KMS-11 (cell line): ENCODE data around the gene MYNN.
A peak's percentile ranks its signal among the peaks of the same experiment; 100 is the strongest.

ENCODE experiments used
- H2AFZ ChIP-seq: fragments of 200-600 bp; sonication (generic); 2 replicates; pipeline ENCODE4 v1.6.1; 2016; ENCODE audit warnings: antibody characterized with exemption, mixed run types, low read depth
- H3K27ac ChIP-seq: fragments of 200-600 bp; sonication (generic); 2 replicates; pipeline ENCODE4 v1.6.1; 2016; ENCODE audit warnings: mild to moderate bottlenecking, mixed run types
- H3K27me3 ChIP-seq: fragments of 200-600 bp; sonication (generic); 2 replicates; pipeline ENCODE4 v1.6.1; 2017; ENCODE audit warnings: mild to moderate bottlenecking, low read depth, mixed run types, moderate library complexity; ENCODE audit not compliant: insufficient read depth
- H3K36me3 ChIP-seq: fragments of 200-600 bp; sonication (generic); 2 replicates; pipeline ENCODE4 v1.6.1; 2017; ENCODE audit warnings: mild to moderate bottlenecking, mixed run types; ENCODE audit not compliant: insufficient read depth
- H3K4me1 ChIP-seq: fragments of 200-600 bp; sonication (generic); 2 replicates; pipeline ENCODE4 v1.6.1; 2016; ENCODE audit warnings: mild to moderate bottlenecking, low read depth, mixed run types; ENCODE audit not compliant: poor library complexity, severe bottlenecking
- H3K4me2 ChIP-seq: fragments of 200-600 bp; sonication (generic); 2 replicates; pipeline ENCODE4 v1.7.0; 2016; ENCODE audit warnings: mild to moderate bottlenecking, mixed run types
- H3K4me3 ChIP-seq: fragments of 200-600 bp; sonication (generic); IDR thresholded peaks from 2 replicates; pipeline ENCODE4 v1.6.1; 2017; ENCODE audit warnings: low read depth, low read length, mixed read lengths; ENCODE audit not compliant: insufficient read depth
- H3K79me2 ChIP-seq: fragments of 200-600 bp; sonication (generic); 2 replicates; pipeline ENCODE4 v1.6.1; 2016; ENCODE audit warnings: low read depth, mixed run types; ENCODE audit not compliant: insufficient read depth
- H3K9ac ChIP-seq: fragments of 200-600 bp; sonication (generic); 2 replicates; pipeline ENCODE4 v1.6.1; 2016; ENCODE audit warnings: mild to moderate bottlenecking, mixed run types
- H4K20me1 ChIP-seq: fragments of 200-600 bp; sonication (generic); 2 replicates; pipeline ENCODE4 v1.6.1; 2016; ENCODE audit warnings: mild to moderate bottlenecking, mixed run types; ENCODE audit not compliant: insufficient read depth
- CTCF ChIP-seq: fragments of 200-600 bp; sonication (generic); conservative IDR thresholded peaks from 2 replicates; pipeline ENCODE4 v1.6.1; 2017; ENCODE audit warnings: low read depth, mild to moderate bottlenecking, antibody characterized with exemption, low read length, moderate library complexity, mixed read lengths

MYNN gene

DNA sequence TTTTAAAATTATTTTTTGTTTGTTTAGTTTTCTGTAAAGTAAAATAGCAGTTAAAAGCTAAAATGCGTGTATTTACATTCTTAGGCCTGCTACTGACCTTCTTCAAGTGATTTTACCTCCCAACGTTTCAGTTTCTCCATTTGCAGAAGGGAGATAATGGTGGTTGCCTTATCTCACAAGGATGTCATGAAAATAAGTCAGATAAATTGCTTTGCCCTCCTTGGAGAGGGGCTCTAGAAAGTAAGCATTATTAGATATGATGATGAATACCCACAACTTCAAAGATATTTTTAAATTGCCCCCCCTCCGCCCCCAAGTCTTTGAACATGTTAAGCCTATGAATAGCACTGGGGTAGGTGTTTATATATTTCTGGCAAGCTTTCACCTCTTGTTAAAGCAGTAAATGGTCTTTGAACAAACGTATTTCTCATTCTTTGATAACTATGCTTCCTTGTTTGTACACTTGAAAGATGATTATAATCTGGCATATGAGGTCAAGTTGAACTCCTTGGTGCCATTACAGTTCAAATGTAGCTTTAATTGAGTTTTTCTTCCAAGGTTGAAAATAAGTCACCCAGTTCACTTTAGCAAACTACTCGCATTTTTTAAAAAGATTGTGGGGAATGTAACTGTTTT is 14.7 kb upstream of the MYNN start:
- TF ChIP-seq CTCF = no peak

DNA sequence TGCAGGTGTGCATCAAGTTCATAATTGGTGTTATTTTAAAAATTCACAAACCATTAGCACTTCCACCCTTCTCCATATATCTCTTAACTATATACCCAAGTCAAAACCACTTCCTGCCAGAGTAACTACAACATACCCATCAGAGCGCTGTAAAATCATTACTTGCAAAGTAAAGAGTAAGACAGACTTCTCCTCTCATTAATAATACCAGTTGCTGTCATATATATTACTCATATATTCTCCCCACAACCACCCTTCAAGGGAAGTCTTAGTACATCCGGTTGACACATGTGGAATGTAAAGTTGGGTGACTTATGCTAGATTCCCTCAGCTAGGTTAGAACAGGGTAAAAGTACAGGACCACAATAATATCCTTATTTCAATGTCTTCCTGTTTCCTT is 13.9 kb upstream of the MYNN start:
- no peak overlapping the region for H3K4me2 ChIP-seq
- H3K9ac ChIP-seq = no peak overlapping the region
- H2AFZ ChIP-seq = no peak overlapping the region
- no peak for TF ChIP-seq CTCF
- H3K27ac ChIP-seq = no peak overlapping the region
- no peak overlapping the region for H3K4me3 ChIP-seq
- H3K36me3 ChIP-seq = no peaks in the 10 kb centered on the region
- no peaks in the 10 kb centered on the region for H3K27me3 ChIP-seq
- H3K4me1 ChIP-seq = peaks cover 6% of the 10 kb centered on the region
- no peaks in the 10 kb centered on the region for H4K20me1 ChIP-seq
- no peaks in the 10 kb centered on the region for H3K79me2 ChIP-seq

More for the DNA sequence above, 14.7 kb upstream of the MYNN start:
- Histone ChIP-seq H3K4me3 (no peak overlapping the region), H2AFZ (no peak overlapping the region), H3K36me3 (no peaks in the 10 kb centered on the region), H4K20me1 (no peaks in the 10 kb centered on the region), H3K79me2 (no peaks in the 10 kb centered on the region), H3K27ac (no peak overlapping the region), H3K4me2 (no peak overlapping the region), H3K27me3 (no peaks in the 10 kb centered on the region), H3K4me1 (peaks cover 6% of the 10 kb centered on the region), H3K9ac (no peak overlapping the region)

DNA sequence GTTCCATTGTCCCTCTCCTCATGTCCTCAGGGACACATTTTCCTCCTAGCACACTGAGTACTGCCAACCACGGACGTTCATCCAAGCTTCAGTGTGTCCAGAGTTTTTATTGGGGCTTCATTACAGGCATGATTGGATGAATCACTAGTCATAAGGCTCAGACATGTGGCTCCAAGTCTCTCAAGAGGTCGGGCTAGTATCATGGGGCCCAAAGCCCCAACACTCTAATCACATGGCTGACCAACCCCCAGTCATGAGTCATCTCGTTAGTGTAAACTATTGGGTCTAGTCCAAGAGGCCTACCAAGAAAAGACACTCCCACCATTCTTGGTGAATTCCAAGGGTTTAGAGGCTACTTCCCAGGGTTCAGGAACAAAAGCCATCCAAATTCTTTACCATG is 12.7 kb upstream of the MYNN start:
- H3K79me2 ChIP-seq = no peaks in the 10 kb centered on the region
- peaks cover 6% of the 10 kb centered on the region for H3K4me1 ChIP-seq
- no peaks in the 10 kb centered on the region for H4K20me1 ChIP-seq
- H3K4me2 ChIP-seq = no peak overlapping the region
- H3K27ac ChIP-seq = no peak overlapping the region
- no peak for TF ChIP-seq CTCF
- H3K9ac ChIP-seq = no peak overlapping the region
- H3K36me3 ChIP-seq = no peaks in the 10 kb centered on the region
- H3K4me3 ChIP-seq = no peak overlapping the region
- no peaks in the 10 kb centered on the region for H3K27me3 ChIP-seq
- no peak overlapping the region for H2AFZ ChIP-seq

DNA sequence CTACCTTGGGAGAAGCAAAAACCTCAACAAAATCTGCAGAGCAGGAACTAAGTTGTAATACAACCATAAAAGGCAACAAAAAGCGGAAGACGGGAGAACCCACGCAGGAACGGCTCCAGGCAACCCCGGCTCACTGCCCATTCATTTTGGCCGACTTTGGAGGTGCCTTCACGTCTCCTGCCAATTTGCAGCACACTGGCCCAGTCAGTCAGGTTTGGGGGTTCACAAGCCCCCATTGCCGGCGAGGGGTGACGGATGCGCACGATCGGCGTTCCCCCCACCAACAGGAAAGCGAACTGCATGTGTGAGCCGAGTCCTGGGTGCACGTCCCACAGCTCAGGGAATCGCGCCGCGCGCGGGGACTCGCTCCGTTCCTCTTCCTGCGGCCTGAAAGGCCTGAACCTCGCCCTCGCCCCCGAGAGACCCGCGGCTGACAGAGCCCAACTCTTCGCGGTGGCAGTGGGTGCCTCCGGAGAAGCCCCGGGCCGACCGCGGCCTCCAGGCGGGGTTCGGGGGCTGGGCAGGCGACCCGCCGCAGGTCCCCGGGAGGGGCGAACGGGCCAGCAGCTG is 8.8 kb upstream of the MYNN start:
- H3K4me2 ChIP-seq = peak overlapping the region; percentile 64
- peaks cover 6% of the 10 kb centered on the region for H3K4me1 ChIP-seq
- H4K20me1 ChIP-seq = no peaks in the 10 kb centered on the region
- H3K79me2 ChIP-seq = no peaks in the 10 kb centered on the region
- no peaks in the 10 kb centered on the region for H3K27me3 ChIP-seq
- no peak for TF ChIP-seq CTCF
- H3K9ac ChIP-seq = peak overlapping the region; percentile 87
- peak overlapping the region; percentile 62 for H2AFZ ChIP-seq
- H3K27ac ChIP-seq = peak overlapping the region; percentile 89
- H3K36me3 ChIP-seq = no peaks in the 10 kb centered on the region
- H3K4me3 ChIP-seq = no peak overlapping the region
